GM12891 (cell line): ENCODE results near the gene APOBEC3F.

Experiments
- DNase-seq: peaks from one replicate; pipeline ENCODE4 v3.0.0; 2011; ENCODE audit warnings: low spot score; ENCODE audit not compliant: insufficient read length
- FAIRE-seq: peaks from 2 replicates; lab custom pipeline; 2011; peaks lifted over from hg19 to GRCh38; lab: Jason Lieb, UNC
- PAX5 ChIP-seq: IDR thresholded peaks from 2 replicates; pipeline ENCODE4 v1.6.1; 2011; ENCODE audit warnings: low read length, moderate library complexity, mild to moderate bottlenecking; ENCODE audit not compliant: insufficient read depth, severe bottlenecking
- POLR2A ChIP-seq: IDR thresholded peaks from 2 replicates; pipeline ENCODE4 v1.6.1; 2011; ENCODE audit warnings: low read depth, low read length, control low read depth
- POLR2AphosphoS5 ChIP-seq: IDR thresholded peaks from 2 replicates; pipeline ENCODE4 v1.6.1; 2011; ENCODE audit warnings: low read depth, low read length, control low read depth
- POU2F2 ChIP-seq: IDR thresholded peaks from 2 replicates; pipeline ENCODE4 v1.6.1; 2011; ENCODE audit warnings: low read depth, mild to moderate bottlenecking, control low read depth, low read length, moderate library complexity
- SPI1 ChIP-seq: IDR thresholded peaks from 2 replicates; pipeline ENCODE4 v1.6.1; 2011; ENCODE audit warnings: low read depth, low read length, control low read depth
- TAF1 ChIP-seq: IDR thresholded peaks from 2 replicates; pipeline ENCODE4 v1.6.1; 2011; ENCODE audit warnings: low read depth, low read length, control low read depth

The APOBEC3F gene

GRCh38 chr22:39088685-39089032 is 48.0 kb downstream of the APOBEC3F start:
- FAIRE-seq (no peak), DNase-seq (no peak)
- TF ChIP-seq PAX5 (no peak), POU2F2 (no peak), POLR2AphosphoS5 (no peak), SPI1 (no peak), TAF1 (no peak), POLR2A (no peak)

GRCh38 chr22:39089928-39090327 is 49.3 kb downstream of the APOBEC3F start:
- DNase-seq (no peak), FAIRE-seq (no peak)
- TF ChIP-seq POLR2AphosphoS5 (no peak), SPI1 (no peak), TAF1 (no peak), PAX5 (no peak), POU2F2 (no peak), POLR2A (no peak)

- FAIRE-seq (peak; percentile 43), DNase-seq (no peak)
- TF ChIP-seq PAX5 (no peak), TAF1 (no peak), POLR2A (no peak), POU2F2 (no peak), POLR2AphosphoS5 (no peak), SPI1 (no peak)
Observed at GRCh38 chr22:39090426-39091064, 49.9 kb downstream of the APOBEC3F start.

- no peak for DNase-seq
- TF ChIP-seq POU2F2: no peak
- no peak for TF ChIP-seq POLR2AphosphoS5
- no peak for TF ChIP-seq POLR2A
- no peak for TF ChIP-seq PAX5
- no peak for TF ChIP-seq SPI1
- TF ChIP-seq TAF1: no peak
- FAIRE-seq: peak; percentile 56
Observed at GRCh38 chr22:39091126-39092081, 50.7 kb downstream of the APOBEC3F start.

GRCh38 chr22:39092111-39092862 is 51.6 kb downstream of the APOBEC3F start:
- peak; percentile 62; the same call in 1 of the 2 replicates for TF ChIP-seq SPI1
- TF ChIP-seq POLR2AphosphoS5: no peak
- no peak for TF ChIP-seq TAF1
- DNase-seq (no peak), FAIRE-seq (peak; percentile 89)

GRCh38 chr22:39094717-39095389 is 54.2 kb downstream of the APOBEC3F start:
- no peak for DNase-seq
- no peak for FAIRE-seq
- TF ChIP-seq SPI1: no peak
- no peak for TF ChIP-seq POLR2A
- TF ChIP-seq POLR2AphosphoS5: no peak
- no peak for TF ChIP-seq PAX5
- no peak for TF ChIP-seq TAF1
- no peak for TF ChIP-seq POU2F2

GRCh38 chr22:39095971-39096370 is 55.3 kb downstream of the APOBEC3F start:
- FAIRE-seq (peak; percentile 78), DNase-seq (no peak)
- no peak for TF ChIP-seq POLR2AphosphoS5
- no peak for TF ChIP-seq POU2F2
- no peak for TF ChIP-seq TAF1
- no peak for TF ChIP-seq POLR2A
- no peak for TF ChIP-seq SPI1
- TF ChIP-seq PAX5: no peak

- FAIRE-seq: peak; percentile 97
Observed at GRCh38 chr22:39097098-39098020, 56.7 kb downstream of the APOBEC3F start, which contains the start of gene APOBEC3H. Gene APOBEC3H, plus strand, starts transcription at chr22:39097244. Its CDS starts 3,035 bp downstream, at chr22:39100279.

More at GRCh38 chr22:39097098-39098020, 56.7 kb downstream of the APOBEC3F start, which contains the start of gene APOBEC3H:
- TF ChIP-seq POLR2A: 0 out of 2 replicates have a peak, but pooled peaks have one; percentile 42
- no peak for TF ChIP-seq PAX5
- 0 out of 2 replicates have a peak, but pooled peaks have one; percentile 33 for TF ChIP-seq SPI1
- DNase-seq: no peak
